NCI-H446 (cell line): ENCODE measurements around the gene NT5DC1.
"Not testable (repeated sequence)": the region's sequence is repeated elsewhere in the genome, so short reads cannot be mapped to it uniquely, and the experiment has no call there.

Experiments
- DNase-seq, 2 experiments: peaks; one replicate each; lab custom pipeline; 2025; lab: John Stamatoyannopoulos, UW

Gene NT5DC1

GRCh38 chr6:116090251-116090650 lies 10.4 kb upstream of the NT5DC1 start:
- no peak for DNase-seq

GRCh38 chr6:116094041-116094440 lies 6.6 kb upstream of the NT5DC1 start:
- no peak for DNase-seq

DNA sequence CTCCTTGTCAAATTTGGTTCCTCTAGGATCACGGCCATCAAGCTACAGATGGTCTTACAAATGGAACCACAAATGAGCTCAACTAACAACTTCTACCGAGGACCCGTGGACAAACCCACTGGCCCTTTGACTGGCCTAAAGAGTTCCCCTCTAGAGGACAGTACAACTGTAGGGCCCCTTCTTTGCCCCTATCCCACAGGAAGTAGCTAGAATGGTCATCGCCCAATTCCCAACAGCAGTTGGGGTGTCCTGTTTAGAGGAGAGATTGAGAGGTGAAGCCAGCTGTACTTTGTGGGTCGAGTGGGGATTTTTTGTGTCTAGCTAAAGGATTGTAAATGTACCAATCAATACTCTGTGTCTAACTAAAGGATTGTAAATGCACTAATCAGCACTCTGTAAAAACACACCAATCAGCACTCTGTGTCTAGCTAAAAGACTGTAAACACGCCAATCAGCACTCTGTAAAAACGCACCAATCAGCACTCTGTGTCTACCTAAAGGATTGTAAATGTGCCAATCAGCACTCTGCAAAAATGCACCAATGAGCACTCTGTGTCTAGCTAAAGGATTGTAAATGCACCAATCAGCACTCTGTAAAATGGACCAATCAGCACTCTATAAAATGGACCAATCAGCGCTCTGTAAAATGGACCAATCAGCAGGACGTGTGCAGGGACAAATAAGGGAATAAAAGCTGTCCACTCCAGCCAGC lies 4.4 kb upstream of the NT5DC1 start:
- not testable (repeated sequence) for DNase-seq

DNA sequence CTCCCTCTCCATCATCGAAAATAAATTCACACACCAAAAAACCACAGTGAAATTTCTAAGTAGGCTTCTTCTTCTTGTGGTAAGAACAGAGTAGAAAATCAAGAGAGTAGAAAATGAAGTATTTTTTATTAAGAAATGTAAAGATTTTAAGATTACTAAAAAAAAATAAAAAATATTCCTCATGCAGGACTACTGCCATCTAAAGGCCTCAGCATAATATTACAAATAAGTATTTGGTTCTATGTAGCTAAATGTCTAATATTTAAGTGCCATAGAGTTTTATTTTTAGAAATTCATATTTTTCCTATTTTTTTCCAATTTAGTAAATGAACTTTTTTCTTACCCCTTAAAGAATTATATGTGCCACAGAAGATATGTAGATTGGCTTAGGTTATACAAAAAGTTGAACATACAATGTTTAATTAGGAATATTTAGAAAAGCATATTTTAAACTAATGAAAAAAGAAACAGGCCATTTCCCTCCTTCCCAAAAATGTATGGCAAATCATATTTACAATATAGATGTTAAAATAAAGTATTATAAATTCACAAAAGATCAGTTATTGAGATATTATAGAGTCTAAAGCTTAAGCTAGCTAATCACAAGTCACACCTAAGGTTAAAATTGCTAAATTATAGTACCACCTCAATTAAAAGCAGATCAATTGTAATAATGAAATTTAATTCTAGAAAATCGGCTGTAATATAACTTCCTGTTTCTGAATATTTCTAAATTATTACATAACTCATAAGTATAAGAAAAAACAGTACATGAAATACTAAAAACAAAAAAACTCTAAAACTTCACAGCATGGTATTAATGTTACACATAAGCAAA lies 3.5 kb upstream of the NT5DC1 start:
- no peak for DNase-seq

GRCh38 chr6:116099036-116099435 lies 1.6 kb upstream of the NT5DC1 start:
- DNase-seq, result no peak

DNA sequence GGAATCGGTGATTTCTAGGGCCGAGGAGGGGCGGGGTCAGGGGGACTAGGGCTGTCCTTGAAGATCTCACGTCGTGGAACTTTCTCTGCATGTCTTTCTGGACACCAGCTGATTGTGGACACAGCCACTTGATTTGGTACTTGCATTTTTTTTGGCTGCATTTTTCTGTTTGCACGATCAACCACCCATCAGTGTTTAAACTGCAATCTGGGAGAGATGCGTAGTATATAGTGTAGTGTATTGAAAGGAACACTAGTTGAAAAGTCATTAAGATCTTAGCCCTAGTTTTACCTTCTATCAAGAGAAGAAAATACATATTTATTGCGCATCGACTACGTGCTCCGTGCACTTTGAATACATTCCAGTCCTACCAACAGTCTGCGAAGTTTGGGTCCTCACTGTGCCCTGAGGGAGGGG lies 657 bp downstream of the NT5DC1 start:
- no peak for DNase-seq

GRCh38 chr6:116101790-116102189 lies 1.1 kb downstream of the NT5DC1 start:
- no peak for DNase-seq

GRCh38 chr6:116102873-116103272 lies 2.2 kb downstream of the NT5DC1 start:
- no peak for DNase-seq

DNA sequence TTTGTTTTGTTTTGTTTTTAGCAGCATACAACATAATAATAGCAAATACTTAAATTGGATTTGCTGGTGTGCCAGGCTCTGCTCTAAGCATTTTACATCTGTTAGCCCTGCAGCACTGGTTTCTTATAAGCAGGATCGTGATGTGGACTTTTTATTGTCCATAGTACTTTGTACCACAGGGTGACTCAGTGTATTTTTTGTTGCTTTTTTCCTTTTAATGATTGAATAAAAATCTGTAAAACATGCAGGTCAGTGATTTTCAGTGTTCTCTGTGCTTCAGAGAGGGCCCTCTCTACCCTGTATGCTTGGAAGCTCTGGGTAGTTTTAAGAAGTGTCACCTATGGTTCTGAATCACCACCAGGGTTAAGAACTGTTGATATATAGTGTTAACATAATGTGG lies 4.0 kb downstream of the NT5DC1 start:
- DNase-seq, result no peak

DNA sequence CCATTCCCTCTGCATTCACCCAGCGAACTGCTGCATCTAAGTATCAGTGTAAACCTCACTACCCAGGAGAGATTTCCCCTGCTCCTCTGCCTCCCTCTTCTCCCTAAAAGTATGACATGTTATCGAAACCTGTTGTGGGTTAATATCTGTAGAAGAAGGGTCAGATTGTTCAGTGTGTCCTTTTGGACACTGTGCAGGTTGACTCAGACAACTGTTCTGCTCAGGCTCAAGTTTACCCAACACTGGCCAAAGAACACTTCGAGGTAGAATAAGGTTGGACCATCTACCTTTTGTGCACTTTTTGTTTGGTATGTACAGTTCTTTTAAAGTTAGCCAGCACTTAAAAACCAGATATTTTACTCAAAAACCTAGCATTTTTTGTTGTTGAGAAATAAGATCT lies 4.6 kb downstream of the NT5DC1 start:
- no peak for DNase-seq

DNA sequence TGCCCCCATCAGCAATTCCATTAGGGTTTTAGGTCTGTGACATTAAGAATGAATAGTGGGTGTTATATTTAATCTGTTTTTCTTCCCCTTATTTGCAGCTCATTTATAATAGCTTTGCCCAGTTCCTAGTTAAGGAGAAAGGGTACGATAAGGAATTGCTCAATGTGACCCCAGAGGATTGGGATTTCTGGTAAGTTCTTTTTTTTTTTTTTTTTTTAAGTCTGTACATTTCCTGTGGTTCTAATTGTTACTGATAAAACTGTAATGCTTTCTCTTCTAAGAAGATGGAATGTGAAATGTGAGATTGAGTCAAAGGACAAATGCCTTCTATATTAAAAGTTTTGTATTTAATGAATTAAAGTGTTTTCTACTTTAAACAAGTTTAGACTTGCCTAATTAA lies 5.5 kb downstream of the NT5DC1 start:
- DNase-seq, result no peak

GRCh38 chr6:116108836-116109235 lies 8.2 kb downstream of the NT5DC1 start:
- no peak for DNase-seq

GRCh38 chr6:116111552-116112528 lies 11.2 kb downstream of the NT5DC1 start:
- DNase-seq, result peak; percentile 22 to 24

- no peak for DNase-seq
Measured at GRCh38 chr6:116113386-116113785, 12.7 kb downstream of the NT5DC1 start.

- DNase-seq, result no peak
Measured at GRCh38 chr6:116115781-116116180, 15.1 kb downstream of the NT5DC1 start.

- DNase-seq, result no peak
Measured at GRCh38 chr6:116118608-116119007, 18.0 kb downstream of the NT5DC1 start.

- no peak for DNase-seq
Measured at GRCh38 chr6:116120430-116120829, 19.8 kb downstream of the NT5DC1 start.

- DNase-seq, result no peak
Measured at GRCh38 chr6:116126032-116126431, 25.4 kb downstream of the NT5DC1 start, which contains the start of gene COL10A1. Gene COL10A1 (minus strand): TSS chr6:116126132. CDS start chr6:116125492, 640 bp downstream.

GRCh38 chr6:116127771-116128493 lies 27.3 kb downstream of the NT5DC1 start:
- no peak for DNase-seq

GRCh38 chr6:116133453-116133852 lies 32.8 kb downstream of the NT5DC1 start:
- no peak for DNase-seq

- DNase-seq, result no peak
Measured at GRCh38 chr6:116136373-116136772, 35.7 kb downstream of the NT5DC1 start.
